ENCODE measurements around the gene C2orf80.

C2orf80 gene

GRCh38 chr2:208148803-208149202, 41.0 kb downstream of the C2orf80 start:
- no peak overlapping the region for H3K4me3 ChIP-seq (ENCODE audit: low read depth, low read length)
- DNase-seq (ENCODE audit: low read depth): no peak
- in situ Hi-C loops (cut with HindIII; ENCODE audit: low sequenced_read_pairs): no loop called here
- no peak for TF ChIP-seq CTCF (IDR thresholded peaks at IDR 0.05; ENCODE audit: low read depth, low read length, missing control alignments)

GRCh38 chr2:208147759-208148158, 42.1 kb downstream of the C2orf80 start:
- in situ Hi-C loops (cut with HindIII; ENCODE audit: low sequenced_read_pairs): no loop called here
- no peak for TF ChIP-seq CTCF (IDR thresholded peaks at IDR 0.05; ENCODE audit: low read depth, low read length, missing control alignments)
- DNase-seq (ENCODE audit: low read depth): no peak
- H3K4me3 ChIP-seq (ENCODE audit: low read depth, low read length): no peak overlapping the region

DNA sequence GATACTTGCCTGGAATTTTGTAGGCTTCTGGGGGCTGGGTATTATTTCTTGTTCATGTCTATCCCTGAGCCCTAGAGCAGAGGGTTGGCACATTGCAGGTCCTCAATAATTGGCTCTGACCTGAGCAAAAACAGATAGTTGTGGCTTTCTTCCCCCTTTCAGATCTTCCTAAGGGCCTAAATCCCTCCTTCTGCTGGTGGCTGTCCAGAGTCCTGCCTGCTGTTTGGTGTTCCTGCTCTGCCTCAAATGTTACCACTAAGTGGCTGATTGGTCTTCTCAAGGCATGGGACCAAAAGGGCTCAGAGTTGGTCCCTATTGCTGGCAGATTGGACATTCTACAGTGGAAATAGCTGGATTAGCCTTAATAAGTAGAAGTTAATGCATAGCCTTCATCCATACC, 42.8 kb downstream of the C2orf80 start:
- in situ Hi-C loops (cut with HindIII; ENCODE audit: low sequenced_read_pairs): no loop called here
- no peak overlapping the region for H3K4me3 ChIP-seq (ENCODE audit: low read depth, low read length)
- no peak for DNase-seq (ENCODE audit: low read depth)
- no peak for TF ChIP-seq CTCF (IDR thresholded peaks at IDR 0.05; ENCODE audit: low read depth, low read length, missing control alignments)

GRCh38 chr2:208146006-208146405, 43.8 kb downstream of the C2orf80 start, which contains the start of gene CRYGB:
Gene CRYGB, minus strand, starts transcription at chr2:208146158. Its CDS starts 38 bp downstream, at chr2:208146120.
- DNase-seq (ENCODE audit: low read depth): no peak
- in situ Hi-C loops (cut with HindIII; ENCODE audit: low sequenced_read_pairs): no loop called here
- H3K4me3 ChIP-seq (ENCODE audit: low read depth, low read length): no peak within 1 kb of the TSS
- TF ChIP-seq CTCF (IDR thresholded peaks at IDR 0.05; ENCODE audit: low read depth, low read length, missing control alignments): no peak

- no peak for TF ChIP-seq CTCF (IDR thresholded peaks at IDR 0.05; ENCODE audit: low read depth, low read length, missing control alignments)
- in situ Hi-C loops (cut with HindIII; ENCODE audit: low sequenced_read_pairs): no loop called here
- DNase-seq (ENCODE audit: low read depth): no peak
- H3K4me3 ChIP-seq (ENCODE audit: low read depth, low read length): no peak overlapping the region
Observed at GRCh38 chr2:208142925-208143799, 46.7 kb downstream of the C2orf80 start.

DNA sequence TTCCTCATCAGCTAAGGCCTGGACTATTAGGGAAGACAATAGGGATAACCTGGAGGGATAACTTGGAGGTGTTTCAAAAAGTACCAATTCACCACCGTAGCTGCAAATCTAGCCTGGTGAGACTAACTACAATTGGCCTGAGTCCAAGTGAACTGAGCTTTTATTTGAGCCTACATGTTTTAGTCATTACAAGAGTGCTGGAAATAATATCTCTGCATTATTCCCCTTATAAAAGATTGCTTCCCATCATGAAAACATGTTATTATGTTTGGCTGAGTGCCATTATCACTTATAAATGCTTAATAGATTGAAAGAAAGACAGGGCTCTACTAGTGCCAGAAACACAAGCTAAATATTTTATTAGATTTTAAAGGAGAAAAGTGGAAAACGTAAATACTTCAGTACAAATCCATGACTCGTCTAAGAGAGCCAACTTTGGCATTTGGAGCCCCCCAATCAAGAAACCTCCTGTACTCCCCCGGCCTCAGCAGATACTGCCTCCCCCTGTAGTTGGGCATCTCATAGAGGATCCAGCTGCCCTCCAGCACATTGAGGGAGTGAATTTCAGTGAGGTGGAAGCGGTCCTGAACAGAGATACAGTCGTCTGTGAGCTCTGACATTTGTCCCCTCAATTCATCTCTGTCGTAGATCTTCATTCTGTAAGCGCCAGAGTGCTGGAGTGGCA, 47.4 kb downstream of the C2orf80 start:
- no peak for TF ChIP-seq CTCF (IDR thresholded peaks at IDR 0.05; ENCODE audit: low read depth, low read length, missing control alignments)
- in situ Hi-C loops (cut with HindIII; ENCODE audit: low sequenced_read_pairs): no loop called here
- H3K4me3 ChIP-seq (ENCODE audit: low read depth, low read length): no peak overlapping the region
- DNase-seq (ENCODE audit: low read depth): peak; percentile 3

Measured in astrocyte of the cerebellum (primary cell).